IMR-90 (cell line): ENCODE measurements around the gene TMCC1. TPM values are rescaled to one million over a fixed set of nuclear protein-coding genes. Genes with fewer than 3 reads are reported as not detected.

ENCODE experiments used
- ATAC-seq: fragments of 200-7000 bp; cut with Tn5 transposase; 2 replicates; pipeline ENCODE4 v1.9.1; 2020; ENCODE audit warnings: low read depth, mild to moderate bottlenecking, moderate library complexity
- BruUV-seq: library from RNA; stranded (reverse); fragments of 400-500 nt; replicated peaks from 2 replicates; lab custom pipeline; 2021; lab: Mats Ljungman, UMichigan
- CTCF ChIA-PET: fragments of 300-600 bp; formaldehyde crosslinking; extraction: SDS; loops from one replicate; lab custom pipeline; 2021; ENCODE audit warnings: antibody characterized with exemption; lab: Yijun Ruan, JAX
- POLR2A ChIA-PET: fragments of 300-600 bp; sonication (Branson Sonifier 250); formaldehyde crosslinking; loops from one replicate; lab custom pipeline; 2022; ENCODE audit warnings: antibody characterized with exemption; ENCODE audit not compliant: unreplicated experiment; lab: Charles Lee
- DNase-seq: peaks from one replicate; pipeline ENCODE4 v3.0.0; 2013
- H2AFZ ChIP-seq: replicated peaks from 2 replicates; pipeline ENCODE3; 2013; ENCODE audit warnings: low read length, mild to moderate bottlenecking; ENCODE audit not compliant: poor library complexity
- H2AK5ac ChIP-seq: 2 replicates; pipeline ENCODE4 v1.6.1; 2013; ENCODE audit warnings: low read depth, low read length, inconsistent platforms
- H2AK9ac ChIP-seq: replicated peaks from 2 replicates; pipeline ENCODE3; 2013; ENCODE audit warnings: mild to moderate bottlenecking, low read depth, low read length, moderate library complexity; ENCODE audit not compliant: poor library complexity
- H2BK120ac ChIP-seq: 2 replicates; pipeline ENCODE4 v1.6.1; 2013; ENCODE audit warnings: low read depth, low read length, inconsistent platforms
- H2BK15ac ChIP-seq: 3 replicates; pipeline ENCODE4 v1.6.1; 2013; ENCODE audit warnings: low read depth, low read length, inconsistent platforms
- H2BK20ac ChIP-seq: 2 replicates; pipeline ENCODE4 v1.6.1; 2013; ENCODE audit warnings: low read depth, mild to moderate bottlenecking, inconsistent platforms, low read length, moderate library complexity
- H2BK5ac ChIP-seq: 2 replicates; pipeline ENCODE4 v1.6.1; 2013; ENCODE audit warnings: mild to moderate bottlenecking, low read depth, low read length, inconsistent platforms; ENCODE audit not compliant: poor library complexity, severe bottlenecking
- H3K14ac ChIP-seq: replicated peaks from 2 replicates; pipeline ENCODE4 v1.6.1; 2013; ENCODE audit warnings: low read depth, low read length, inconsistent platforms
- H3K18ac ChIP-seq: 2 replicates; pipeline ENCODE4 v1.6.1; 2013; ENCODE audit warnings: low read depth, low read length, control low read depth
- H3K23ac ChIP-seq: 2 replicates; pipeline ENCODE4 v1.6.1; 2013; ENCODE audit warnings: low read depth, low read length, inconsistent platforms
- H3K27ac ChIP-seq: 2 replicates; pipeline ENCODE4 v1.5.1; 2013; ENCODE audit warnings: mild to moderate bottlenecking, control low read depth, low read length; ENCODE audit not compliant: insufficient read depth
- H3K27me3 ChIP-seq: 2 replicates; pipeline ENCODE4 v1.6.1; 2013; ENCODE audit warnings: low read length; ENCODE audit not compliant: control insufficient read depth, insufficient read depth
- H3K36me3 ChIP-seq: 2 replicates; pipeline ENCODE4 v1.6.1; 2013; ENCODE audit warnings: low read length, mixed read lengths; ENCODE audit not compliant: control insufficient read depth, insufficient read depth
- H3K4ac ChIP-seq: 2 replicates; pipeline ENCODE4 v1.6.1; 2013; ENCODE audit warnings: low read depth, low read length, inconsistent platforms
- H3K4me1 ChIP-seq: 2 replicates; pipeline ENCODE4 v1.6.1; 2013; ENCODE audit warnings: low read length, mixed read lengths; ENCODE audit not compliant: control insufficient read depth, insufficient read depth
- H3K4me2 ChIP-seq: 2 replicates; pipeline ENCODE4 v1.6.1; 2013; ENCODE audit warnings: low read depth, mild to moderate bottlenecking, control low read depth, low read length, moderate library complexity
- H3K4me3 ChIP-seq: 2 replicates; pipeline ENCODE4 v1.5.1; 2013; ENCODE audit warnings: low read depth, mild to moderate bottlenecking, control low read depth, low read length, moderate library complexity; ENCODE audit not compliant: insufficient read depth
- H3K56ac ChIP-seq: 2 replicates; pipeline ENCODE4 v1.6.1; 2013; ENCODE audit warnings: low read length, inconsistent platforms; ENCODE audit not compliant: insufficient read depth; ENCODE audit errors: extremely low read depth
- H3K79me1 ChIP-seq, 2 experiments: 2 replicates each; pipeline ENCODE4 v1.6.1; 2013; ENCODE audit warnings: low read length in 2 of 2, inconsistent platforms in 1 of 2, low read depth in 1 of 2
- H3K9ac ChIP-seq: 2 replicates; pipeline ENCODE4 v1.6.1; 2013; ENCODE audit warnings: low read depth, low read length, control low read depth
- H3K9me1 ChIP-seq: 2 replicates; pipeline ENCODE4 v1.6.1; 2013; ENCODE audit warnings: low read length, inconsistent platforms; ENCODE audit not compliant: insufficient read depth
- H3K9me3 ChIP-seq: 2 replicates; pipeline ENCODE4 v1.6.1; 2013; ENCODE audit warnings: low read length; ENCODE audit not compliant: control insufficient read depth, insufficient read depth
- H4K20me1 ChIP-seq: 2 replicates; pipeline ENCODE4 v1.6.1; 2013; ENCODE audit warnings: low read length, inconsistent platforms; ENCODE audit not compliant: insufficient read depth
- H4K5ac ChIP-seq: 2 replicates; pipeline ENCODE4 v1.6.1; 2013; ENCODE audit warnings: mild to moderate bottlenecking, low read depth, low read length, control low read depth
- H4K8ac ChIP-seq, 2 experiments: 2 replicates each; pipeline ENCODE4 v1.6.1; 2013; ENCODE audit warnings: low read depth in 2 of 2, low read length in 2 of 2, control low read depth in 1 of 2, inconsistent platforms in 1 of 2
- H4K91ac ChIP-seq: 2 replicates; pipeline ENCODE4 v1.6.1; 2013; ENCODE audit warnings: low read depth, low read length, inconsistent platforms; ENCODE audit not compliant: insufficient read depth
- BHLHE40 ChIP-seq: fragments of 150-350 bp; IDR thresholded peaks from 2 replicates; pipeline ENCODE4 v1.6.1; 2016; ENCODE audit warnings: mild to moderate bottlenecking, low read depth, low read length
- FOS ChIP-seq: fragments of 150-350 bp; IDR thresholded peaks from 2 replicates; pipeline ENCODE4 v1.6.1; 2016; ENCODE audit warnings: low read depth, low read length
- RAD21 ChIP-seq: IDR thresholded peaks from 2 replicates; pipeline ENCODE4 v1.6.1; 2012; ENCODE audit warnings: low read length, improper control_type of control experiment
- RCOR1 ChIP-seq: IDR thresholded peaks from 2 replicates; pipeline ENCODE4 v1.6.1; 2012; ENCODE audit warnings: mild to moderate bottlenecking, low read length, improper control_type of control experiment; ENCODE audit not compliant: insufficient replicate concordance
- RFX5 ChIP-seq: IDR thresholded peaks from 2 replicates; pipeline ENCODE4 v1.8.0; 2012; ENCODE audit warnings: low read depth, mild to moderate bottlenecking, low read length, moderate library complexity
- SMC3 ChIP-seq: fragments of 150-350 bp; IDR thresholded peaks from 2 replicates; pipeline ENCODE4 v1.6.1; 2016; ENCODE audit warnings: low read depth, mild to moderate bottlenecking, antibody characterized with exemption, low read length, moderate library complexity
- USF2 ChIP-seq: fragments of 150-350 bp; IDR thresholded peaks from 2 replicates; pipeline ENCODE4 v1.6.1; 2017; ENCODE audit warnings: mild to moderate bottlenecking, antibody characterized with exemption, low read length, low read depth
- WGBS, 2 experiments: methylation state at CpG; one replicate each; pipeline versions ENCODE4 v1.1.5 to v1.1.7; 2013; ENCODE audit warnings: missing lambda C conversion rate in 2 of 2; ENCODE audit not compliant: insufficient read length in 1 of 2; ENCODE audit errors: extremely low coverage in 2 of 2; 5-methylcytosine and 5-hydroxymethylcytosine counted together
- dilution Hi-C: fragments of 300-500 bp; cut with HindIII; formaldehyde crosslinking; loops from one replicate; pipeline ENCODE4 v1.14.3; 2018; ENCODE audit warnings: low sequenced_read_pairs; ENCODE audit not compliant: unreplicated experiment
- in situ Hi-C: fragments of 300-500 bp; cut with MboI; formaldehyde crosslinking; loops from 3 replicates; pipeline ENCODE4 v1.14.3; 2019; ENCODE audit warnings: low sequenced_read_pairs, inconsistent platforms, mixed read lengths
- intact Hi-C: fragments of 100-400 bp; cut with micrococcal nuclease; formaldehyde crosslinking; loops from 2 replicates; pipeline ENCODE4 v1.10.0; 2022
- polyA plus RNA-seq, 3 experiments: library from polyadenylated mRNA; depleted of rRNA; stranded (reverse); fragments of >200 nt; gene quantifications; 2 replicates each; pipeline ENCODE4 v1.2.3, GENCODE V29; 2012; ENCODE audit warnings: low replicate concordance in 1 of 3
- total RNA-seq: library from RNA; depleted of rRNA; stranded (reverse); fragments of >200 nt; gene quantifications from 2 replicates; pipeline ENCODE4 v1.2.3, GENCODE V29; 2012
- TF ChIP-seq, protein P1 (sequence below): conservative IDR thresholded peaks from 2 replicates; pipeline ENCODE4 v1.5.1; 2012; ENCODE audit warnings: mild to moderate bottlenecking, low read depth, low read length, improper control_type of control experiment

The TMCC1 gene
- total and polyA plus RNA-seq, 2 of the 4 experiments (the other 2 are of a cell fraction) = 5.0 to 7.3 TPM

GRCh38 chr3:129943020-129943419 is 49.5 kb upstream of the TMCC1 start:
- Histone ChIP-seq H4K20me1 (no peaks in the 10 kb centered on the region), H3K4ac (no peak overlapping the region), H3K4me2 (no peak overlapping the region), H3K9me3 (peaks cover 4% of the 10 kb centered on the region), H3K9ac (no peak overlapping the region), H2BK120ac (no peak overlapping the region), H3K4me1 (no peaks in the 10 kb centered on the region), H4K91ac (no peak overlapping the region), H3K4me3 (no peak overlapping the region), H3K9me1 (no peaks in the 10 kb centered on the region), H2AFZ (no peak overlapping the region), H2BK15ac (no peak overlapping the region), H3K36me3 (no peaks in the 10 kb centered on the region), H3K27ac (no peak overlapping the region), H3K18ac (no peak overlapping the region), H2AK5ac (no peak overlapping the region), H4K5ac (no peak overlapping the region), H3K56ac (no peak overlapping the region), H4K8ac (no peak overlapping the region), H2BK5ac (no peak overlapping the region), H2BK20ac (no peak overlapping the region), H3K14ac (no peak overlapping the region), H2AK9ac (no peak overlapping the region), H3K79me1 (no peaks in the 10 kb centered on the region), H3K27me3 (peaks cover 45% of the 10 kb centered on the region), H3K23ac (no peak overlapping the region)
- ChIA-PET POLR2A (no interaction called here), CTCF (interaction anchor here (1.2 to 2.0 kb wide), 8 partner anchors 19 to 164 kb away, joined by 3 to 8 read pairs (median 4); no protein-coding TSS in a partner anchor)
- dilution Hi-C loops (no loop called here), intact Hi-C loops (loop anchor here (2.0 kb wide), 2 partner anchors 62 to 156 kb away; no protein-coding TSS in a partner anchor), in situ Hi-C loops (loop anchor here (5.0 kb wide), 1 partner anchor 154 kb away; no protein-coding TSS in a partner anchor)
- no peak for DNase-seq
- TF ChIP-seq SMC3 (no peak), BHLHE40 (no peak), FOS (no peak), RAD21 (no peak), RFX5 (no peak), RCOR1 (no peak), USF2 (no peak)
- TF ChIP-seq, protein P1, sequence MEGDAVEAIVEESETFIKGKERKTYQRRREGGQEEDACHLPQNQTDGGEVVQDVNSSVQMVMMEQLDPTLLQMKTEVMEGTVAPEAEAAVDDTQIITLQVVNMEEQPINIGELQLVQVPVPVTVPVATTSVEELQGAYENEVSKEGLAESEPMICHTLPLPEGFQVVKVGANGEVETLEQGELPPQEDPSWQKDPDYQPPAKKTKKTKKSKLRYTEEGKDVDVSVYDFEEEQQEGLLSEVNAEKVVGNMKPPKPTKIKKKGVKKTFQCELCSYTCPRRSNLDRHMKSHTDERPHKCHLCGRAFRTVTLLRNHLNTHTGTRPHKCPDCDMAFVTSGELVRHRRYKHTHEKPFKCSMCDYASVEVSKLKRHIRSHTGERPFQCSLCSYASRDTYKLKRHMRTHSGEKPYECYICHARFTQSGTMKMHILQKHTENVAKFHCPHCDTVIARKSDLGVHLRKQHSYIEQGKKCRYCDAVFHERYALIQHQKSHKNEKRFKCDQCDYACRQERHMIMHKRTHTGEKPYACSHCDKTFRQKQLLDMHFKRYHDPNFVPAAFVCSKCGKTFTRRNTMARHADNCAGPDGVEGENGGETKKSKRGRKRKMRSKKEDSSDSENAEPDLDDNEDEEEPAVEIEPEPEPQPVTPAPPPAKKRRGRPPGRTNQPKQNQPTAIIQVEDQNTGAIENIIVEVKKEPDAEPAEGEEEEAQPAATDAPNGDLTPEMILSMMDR = no peak
- no TSS peak for BruUV-seq
- 93% methylated on average over 2 of the region's 3 CpGs; no CpG with 5 or more reads in 1 of the 2 experiments for WGBS, 2 experiments
- no peak for ATAC-seq
